H1 (cell line): ENCODE results near the gene PEX3. TPM values are rescaled to one million over a fixed set of nuclear protein-coding genes. Genes with fewer than 3 reads are reported as not detected.

Source experiments
- CTCF ChIA-PET: fragments of 300-600 bp; sonication (Branson Sonifier 250); formaldehyde crosslinking; loops from one replicate; lab custom pipeline; 2021; ENCODE audit not compliant: partially characterized antibody; lab: Charles Lee
- POLR2A ChIA-PET: fragments of 300-600 bp; sonication (Branson Sonifier 250); formaldehyde crosslinking; loops from one replicate; lab custom pipeline; 2021; ENCODE audit warnings: inconsistent platforms; ENCODE audit not compliant: partially characterized antibody; lab: Charles Lee
- DNase-seq, 2 experiments: peaks; one replicate each; pipeline versions ENCODE4 v3.0.0 to v3.0.0-alpha.2; 2010 to 2022; ENCODE audit warnings: low spot score in 2 of 2, low read depth in 1 of 2, mixed read lengths in 1 of 2
- FAIRE-seq: peaks from 2 replicates; lab custom pipeline; 2011; peaks lifted over from hg19 to GRCh38; lab: Jason Lieb, UNC
- H2AFZ ChIP-seq: 2 replicates; pipeline ENCODE4 v1.8.1; 2012; ENCODE audit warnings: low read length, inconsistent platforms
- H2AK5ac ChIP-seq: 2 replicates; pipeline ENCODE4 v1.6.1; 2013; ENCODE audit warnings: low read depth, low read length
- H2BK120ac ChIP-seq: replicated peaks from 2 replicates; pipeline ENCODE3; 2013; ENCODE audit warnings: low read depth, low read length, inconsistent platforms
- H2BK12ac ChIP-seq: 2 replicates; pipeline ENCODE4 v1.6.1; 2013; ENCODE audit warnings: low read depth, low read length
- H2BK15ac ChIP-seq: 2 replicates; pipeline ENCODE4 v1.6.1; 2013; ENCODE audit warnings: low read length
- H2BK20ac ChIP-seq: 2 replicates; pipeline ENCODE4 v1.6.1; 2013; ENCODE audit warnings: low read length
- H2BK5ac ChIP-seq: 2 replicates; pipeline ENCODE4 v1.6.1; 2013; ENCODE audit warnings: low read depth, low read length
- H3K14ac ChIP-seq: 2 replicates; pipeline ENCODE4 v1.6.1; 2013; ENCODE audit warnings: inconsistent platforms; ENCODE audit not compliant: insufficient read length
- H3K18ac ChIP-seq: 2 replicates; pipeline ENCODE4 v1.6.1; 2013; ENCODE audit warnings: low read length; ENCODE audit errors: extremely low read depth
- H3K23ac ChIP-seq: 2 replicates; pipeline ENCODE4 v1.6.1; 2013; ENCODE audit warnings: inconsistent platforms; ENCODE audit not compliant: insufficient read length
- H3K23me2 ChIP-seq: 2 replicates; pipeline ENCODE4 v1.6.1; 2013; ENCODE audit warnings: low read depth, low read length
- H3K27ac ChIP-seq: 2 replicates; pipeline ENCODE4 v1.6.1; 2011; ENCODE audit warnings: low read depth, low read length, inconsistent platforms
- H3K27me3 ChIP-seq, 4 experiments: replicated peaks in 1 of 4; 1 replicate in 1 of 4; 2 replicates in 3 of 4; pipeline versions ENCODE4 v1.6.1 to v1.8.1; 2011 to 2013; ENCODE audit warnings: low read length in 3 of 4, mild to moderate bottlenecking in 3 of 4, inconsistent platforms in 2 of 4, mixed read lengths in 2 of 4, moderate library complexity in 1 of 4; ENCODE audit not compliant: control insufficient read depth in 3 of 4, insufficient read depth in 3 of 4; ENCODE audit errors: extremely low read depth in 1 of 4
- H3K36me3 ChIP-seq, 4 experiments: 2 replicates each; pipeline versions ENCODE4 v1.6.1 to v1.8.1; 2011 to 2013; ENCODE audit warnings: mild to moderate bottlenecking in 4 of 4, low read length in 3 of 4, moderate library complexity in 2 of 4, control low read depth in 1 of 4, inconsistent platforms in 1 of 4; ENCODE audit not compliant: insufficient read depth in 4 of 4, control insufficient read depth in 2 of 4
- H3K4ac ChIP-seq: replicated peaks from 2 replicates; pipeline ENCODE3; 2013; ENCODE audit warnings: low read length, low read depth, mixed read lengths, inconsistent platforms; ENCODE audit not compliant: insufficient read length
- H3K4me1 ChIP-seq, 4 experiments: replicated peaks in 1 of 4; 1 replicate in 1 of 4; 2 replicates in 3 of 4; pipeline versions ENCODE4 v1.6.1 to v1.8.1; 2011 to 2013; ENCODE audit warnings: low read length in 3 of 4, inconsistent platforms in 2 of 4, mixed read lengths in 1 of 4; ENCODE audit not compliant: insufficient read depth in 4 of 4, control insufficient read depth in 3 of 4
- H3K4me2 ChIP-seq, 2 experiments: 2 replicates each; pipeline versions ENCODE4 v1.6.1 to v1.8.1; 2011 to 2013; ENCODE audit warnings: low read depth in 2 of 2, low read length in 2 of 2, control low read depth in 1 of 2, inconsistent platforms in 1 of 2, mild to moderate bottlenecking in 1 of 2; ENCODE audit not compliant: insufficient read depth in 1 of 2
- H3K4me3 ChIP-seq, 4 experiments: fragments of 200-600, 300-600 bp in 1 of 4; sonication (generic), shearing (Covaris generic), sonication (Bioruptor Twin) in 1 of 4; 2 replicates each; pipeline versions ENCODE4 v1.5.1 to v1.8.1; 2011 to 2016; ENCODE audit warnings: low read length in 4 of 4, low read depth in 3 of 4, control low read depth in 2 of 4, inconsistent platforms in 2 of 4, mild to moderate bottlenecking in 2 of 4, mixed read lengths in 1 of 4, moderate library complexity in 1 of 4; ENCODE audit not compliant: insufficient read depth in 2 of 4; ENCODE audit errors: extremely low read depth in 1 of 4
- H3K56ac ChIP-seq: replicated peaks from 2 replicates; pipeline ENCODE3; 2013; ENCODE audit warnings: low read depth, mild to moderate bottlenecking, mixed read lengths, low read length, inconsistent platforms; ENCODE audit not compliant: insufficient read length
- H3K79me1 ChIP-seq: 2 replicates; pipeline ENCODE4 v1.6.1; 2013; ENCODE audit warnings: low read depth, low read length, control low read depth
- H3K79me2 ChIP-seq, 2 experiments: 2 replicates each; pipeline versions ENCODE4 v1.6.1 to v1.8.1; 2012 to 2013; ENCODE audit warnings: low read length in 2 of 2, mild to moderate bottlenecking in 2 of 2, inconsistent platforms in 1 of 2; ENCODE audit not compliant: insufficient read depth in 2 of 2, control insufficient read depth in 1 of 2
- H3K9ac ChIP-seq, 4 experiments: replicated peaks in 1 of 4; 1 replicate in 1 of 4; 2 replicates in 3 of 4; pipeline versions ENCODE4 v1.6.1 to v1.8.1; 2011 to 2013; ENCODE audit warnings: low read depth in 3 of 4, low read length in 3 of 4, control low read depth in 2 of 4, mild to moderate bottlenecking in 2 of 4, moderate library complexity in 2 of 4, inconsistent platforms in 1 of 4; ENCODE audit errors: extremely low read depth in 1 of 4
- H3K9me3 ChIP-seq, 2 experiments: 2 replicates each; pipeline versions ENCODE4 v1.6.1 to v1.8.1; 2012 to 2013; ENCODE audit warnings: mild to moderate bottlenecking in 2 of 2, moderate library complexity in 2 of 2, control low read depth in 1 of 2, inconsistent platforms in 1 of 2, low read depth in 1 of 2, low read length in 1 of 2, mixed read lengths in 1 of 2; ENCODE audit not compliant: insufficient read depth in 2 of 2
- H4K20me1 ChIP-seq, 2 experiments: replicated peaks in 1 of 2; 2 replicates each; pipeline versions ENCODE3 to v1.8.1; 2011 to 2013; ENCODE audit warnings: inconsistent platforms in 2 of 2, low read length in 2 of 2, mild to moderate bottlenecking in 1 of 2; ENCODE audit not compliant: insufficient read depth in 2 of 2, control insufficient read depth in 1 of 2
- H4K5ac ChIP-seq: 2 replicates; pipeline ENCODE4 v1.6.1; 2013; ENCODE audit warnings: low read length, low read depth, mixed read lengths, inconsistent platforms; ENCODE audit not compliant: insufficient read length
- H4K8ac ChIP-seq: 2 replicates; pipeline ENCODE4 v1.8.0; 2013; ENCODE audit warnings: mild to moderate bottlenecking, moderate library complexity, low read length, inconsistent platforms; ENCODE audit not compliant: insufficient read depth; ENCODE audit errors: extremely low read depth
- H4K91ac ChIP-seq: replicated peaks from 2 replicates; pipeline ENCODE3; 2013; ENCODE audit warnings: low read length, mixed read lengths, inconsistent platforms; ENCODE audit not compliant: insufficient read length
- BACH1 ChIP-seq: IDR thresholded peaks from 2 replicates; pipeline ENCODE4 v1.6.1; 2012; ENCODE audit warnings: low read length, improper control_type of control experiment
- CREB1 ChIP-seq: IDR thresholded peaks from 2 replicates; pipeline ENCODE4 v1.6.1; 2012; ENCODE audit warnings: inconsistent platforms
- HDAC6 ChIP-seq: IDR thresholded peaks from one replicate; pipeline ENCODE4 v1.7.1; 2012; ENCODE audit warnings: low read depth, mild to moderate bottlenecking, inconsistent platforms, low read length, moderate library complexity
- KDM5A ChIP-seq: fragments of 200-600 bp; IDR thresholded peaks from 2 replicates; pipeline ENCODE4 v1.7.1; 2012; ENCODE audit warnings: mild to moderate bottlenecking, low read length, inconsistent platforms, mixed read lengths
- SP1 ChIP-seq: IDR thresholded peaks from 2 replicates; pipeline ENCODE4 v1.6.1; 2011; ENCODE audit warnings: low read depth, low read length
- SRF ChIP-seq: IDR thresholded peaks from 2 replicates; pipeline ENCODE4 v1.6.1; 2011; ENCODE audit warnings: mild to moderate bottlenecking, low read depth, low read length, moderate library complexity
- SUZ12 ChIP-seq: fragments of 200-600 bp; sonication (generic); IDR thresholded peaks from 2 replicates; pipeline ENCODE4 v1.6.1; 2012; ENCODE audit warnings: mild to moderate bottlenecking, inconsistent platforms, low read length, moderate library complexity, mixed read lengths
- ZNF274 ChIP-seq: IDR thresholded peaks from 2 replicates; pipeline ENCODE4 v1.7.0; 2012; ENCODE audit warnings: low read length, borderline replicate concordance; ENCODE audit errors: extremely low read depth
- polyA plus RNA-seq, 7 experiments: library from polyadenylated mRNA; depleted of rRNA in 3 of 7; stranded (reverse) in 5 of 7; unstranded in 2 of 7; fragments of >200 nt in 5 of 7; fragments of 200-250 nt in 2 of 7; gene quantifications; 1 replicate in 5 of 7; 2 replicates in 1 of 7; 4 replicates in 1 of 7; pipeline versions ENCODE4 v1.2.1 to v1.2.3, GENCODE V29; 2011 to 2013; ENCODE audit warnings: missing spikeins in 2 of 7, mixed read lengths in 2 of 7
- total RNA-seq: library from RNA; stranded (reverse); fragmentation: NEBNext Ultra II Directional; extraction: Animal tissue kit (Norgen Biotek cat#: 25700); gene quantifications from 2 replicates; pipeline ENCODE4 v1.2.1, GENCODE V29; 2021

PEX3 gene
- total and polyA plus RNA-seq, 2 of the 8 experiments (the other 6 are each of a cell fraction or from before 2014, with no cell fraction given) = 8.0 to 16.8 TPM

DNA sequence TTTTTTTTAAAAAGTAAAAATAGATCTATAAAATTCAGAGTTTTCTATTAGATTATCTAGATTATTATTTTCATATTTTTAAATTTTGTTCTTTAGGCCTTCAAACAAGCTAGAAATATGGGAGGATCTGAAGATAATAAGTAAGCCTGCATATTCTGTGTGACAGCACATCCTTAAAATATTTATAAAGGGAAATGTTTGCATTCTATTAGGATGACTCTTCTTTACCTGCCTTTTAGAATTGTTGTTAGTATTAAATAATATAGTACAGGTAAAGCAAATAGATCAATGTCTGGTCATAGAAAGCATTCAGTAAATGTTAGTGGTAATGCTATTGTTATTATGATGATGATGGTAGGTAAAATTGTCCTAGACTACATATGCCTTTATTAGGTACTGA is 17.4 kb downstream of the PEX3 start:
- Histone ChIP-seq H3K23me2 (no peaks in the 10 kb centered on the region), H3K9me3 (no peaks in the 10 kb centered on the region), H3K4me1 (no peaks in the 10 kb centered on the region), H3K36me3 (peaks cover 0 to 4% (median 0%) of the 10 kb centered on the region in 4 experiments; a peak in 1 of 8 replicates), H4K5ac (no peak overlapping the region), H3K4ac (no peak overlapping the region), H3K4me3 (no peak overlapping the region), H4K8ac (no peak overlapping the region), H2AFZ (no peak overlapping the region), H3K27me3 (no peaks in the 10 kb centered on the region), H2BK15ac (no peak overlapping the region), H2BK12ac (no peak overlapping the region), H3K23ac (no peak overlapping the region), H2BK120ac (no peak overlapping the region), H3K4me2 (no peak overlapping the region), H3K56ac (no peak overlapping the region), H2BK20ac (no peak overlapping the region), H3K79me2 (no peaks in the 10 kb centered on the region), H4K20me1 (no peaks in the 10 kb centered on the region), H4K91ac (no peak overlapping the region), H3K79me1 (no peaks in the 10 kb centered on the region), H2AK5ac (no peak overlapping the region), H3K14ac (no peak overlapping the region), H3K18ac (no peak overlapping the region), H2BK5ac (no peak overlapping the region), H3K27ac (no peak overlapping the region), H3K9ac (no peak overlapping the region)
- TF ChIP-seq SRF (no peak), CREB1 (no peak), BACH1 (no peak), KDM5A (no peak), ZNF274 (no peak), SUZ12 (no peak), SP1 (no peak), HDAC6 (no peak)
- FAIRE-seq (no peak), DNase-seq (no peak)
- ChIA-PET CTCF (interaction anchor here (0.7 kb wide), 1 partner anchor 994 kb away, joined by 3 read pairs; no protein-coding TSS in a partner anchor), POLR2A (no interaction called here)
